ENCODE data around the gene MOGAT3.

GRCh38 chr7:101205901-101206664 is 5.2 kb upstream of the MOGAT3 start:
- TF ChIP-seq, protein P1, sequence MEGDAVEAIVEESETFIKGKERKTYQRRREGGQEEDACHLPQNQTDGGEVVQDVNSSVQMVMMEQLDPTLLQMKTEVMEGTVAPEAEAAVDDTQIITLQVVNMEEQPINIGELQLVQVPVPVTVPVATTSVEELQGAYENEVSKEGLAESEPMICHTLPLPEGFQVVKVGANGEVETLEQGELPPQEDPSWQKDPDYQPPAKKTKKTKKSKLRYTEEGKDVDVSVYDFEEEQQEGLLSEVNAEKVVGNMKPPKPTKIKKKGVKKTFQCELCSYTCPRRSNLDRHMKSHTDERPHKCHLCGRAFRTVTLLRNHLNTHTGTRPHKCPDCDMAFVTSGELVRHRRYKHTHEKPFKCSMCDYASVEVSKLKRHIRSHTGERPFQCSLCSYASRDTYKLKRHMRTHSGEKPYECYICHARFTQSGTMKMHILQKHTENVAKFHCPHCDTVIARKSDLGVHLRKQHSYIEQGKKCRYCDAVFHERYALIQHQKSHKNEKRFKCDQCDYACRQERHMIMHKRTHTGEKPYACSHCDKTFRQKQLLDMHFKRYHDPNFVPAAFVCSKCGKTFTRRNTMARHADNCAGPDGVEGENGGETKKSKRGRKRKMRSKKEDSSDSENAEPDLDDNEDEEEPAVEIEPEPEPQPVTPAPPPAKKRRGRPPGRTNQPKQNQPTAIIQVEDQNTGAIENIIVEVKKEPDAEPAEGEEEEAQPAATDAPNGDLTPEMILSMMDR (optimal IDR thresholded peaks at IDR 0.05 in 1 of 3, IDR thresholded peaks at IDR 0.05 in 1 of 3, conservative IDR thresholded peaks at IDR 0.05 in 1 of 3; ENCODE audit: extremely low read depth in 1 of 3, insufficient read depth in 2 of 3, low read length in 3 of 3): no peak
- no peak for TF ChIP-seq EZH2 (IDR thresholded peaks at IDR 0.05; ENCODE audit: low read length)

All from keratinocyte (primary cell).